Dedifferentiated amniotic fluid mesenchymal stem cell (primary cell): ENCODE data around the gene MCRIP1.

ENCODE experiments used
- DNase-seq: peaks from one replicate; pipeline ENCODE4 v3.0.0-alpha.2; 2016; ENCODE audit errors: extremely low spot score

MCRIP1 gene

GRCh38 chr17:81821147-81821546 is 11.9 kb downstream of the MCRIP1 start:
- DNase-seq, result no peak

- DNase-seq, result no peak
Measured at GRCh38 chr17:81819708-81820107, 13.4 kb downstream of the MCRIP1 start.

DNA sequence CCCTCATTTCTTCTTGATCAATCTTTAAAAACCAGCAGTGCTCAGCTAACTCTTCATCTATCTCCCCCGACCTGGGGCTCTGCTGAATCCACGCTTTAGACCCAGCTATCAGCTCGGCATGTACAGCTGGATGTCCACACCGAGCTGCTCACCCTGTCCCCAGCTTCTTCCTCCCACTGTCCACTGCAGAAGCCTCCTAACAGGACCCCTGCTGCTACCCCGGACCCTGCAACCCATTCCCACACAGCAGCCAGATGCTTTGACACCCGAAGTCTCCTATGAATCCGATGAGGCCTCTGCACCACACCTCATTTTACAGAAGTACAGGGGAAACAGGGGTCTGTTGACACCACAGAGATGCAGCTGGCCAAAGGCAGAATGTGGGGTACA is 15.3 kb downstream of the MCRIP1 start:
- DNase-seq, result no peak

DNA sequence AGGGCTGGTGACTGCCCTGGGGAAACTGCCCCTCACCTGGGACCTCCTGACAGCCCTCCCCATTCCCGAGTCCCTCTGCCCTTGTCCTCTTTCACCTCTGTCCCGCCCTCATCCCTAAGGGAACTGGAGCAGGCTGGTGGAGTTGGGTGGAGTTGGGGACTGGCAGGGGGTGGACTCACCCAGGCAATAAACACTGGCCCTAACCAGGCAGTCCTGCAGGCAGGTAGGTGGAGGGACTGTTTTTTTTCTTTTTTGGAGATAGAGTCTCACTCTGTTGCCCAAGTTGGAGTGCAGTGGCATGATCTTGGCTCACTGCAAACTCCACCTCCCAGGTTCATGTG is 17.5 kb downstream of the MCRIP1 start:
- DNase-seq, result no peak

GRCh38 chr17:81814748-81815645 is 18.1 kb downstream of the MCRIP1 start:
- DNase-seq, result no peak

DNA sequence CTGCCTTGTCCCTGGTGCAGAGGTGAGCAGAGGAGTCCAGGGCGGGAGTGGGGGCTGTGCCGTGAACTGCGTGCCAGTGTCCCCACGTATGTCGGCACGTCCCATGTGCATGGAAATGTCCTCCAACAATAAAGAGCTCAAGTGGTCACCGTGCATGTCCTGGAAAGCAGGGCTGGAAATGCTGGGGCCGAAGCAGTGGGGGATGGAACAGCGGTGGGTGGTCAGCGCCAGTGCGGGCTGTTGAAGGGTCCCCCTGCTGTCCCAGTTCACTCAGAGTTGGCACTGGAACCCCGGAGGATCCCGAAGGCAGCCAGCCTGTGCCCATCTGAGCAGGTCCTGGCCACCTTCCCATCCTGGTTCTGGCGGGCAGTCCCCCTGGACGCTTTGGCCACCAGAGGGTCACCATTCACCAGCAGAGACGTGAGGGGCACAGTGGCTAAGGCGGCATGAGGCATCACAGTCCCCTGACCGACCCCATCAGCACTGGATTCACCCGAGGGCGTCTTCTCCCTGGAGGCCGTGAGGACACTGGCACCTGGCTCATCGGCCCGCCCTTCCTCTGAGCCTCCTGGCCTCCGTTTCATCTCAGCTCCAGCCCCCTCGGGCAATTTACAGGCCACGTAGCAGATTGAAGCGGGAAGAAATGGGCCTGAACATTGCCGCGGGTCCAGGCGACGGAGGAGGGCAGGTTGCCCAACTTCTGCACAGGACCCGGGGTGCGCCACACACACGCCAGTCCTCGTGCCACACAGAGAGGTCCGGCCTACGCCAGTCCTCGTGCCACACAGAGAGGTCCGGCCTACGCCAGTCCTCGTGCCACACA is 19.0 kb downstream of the MCRIP1 start:
- no peak for DNase-seq

DNA sequence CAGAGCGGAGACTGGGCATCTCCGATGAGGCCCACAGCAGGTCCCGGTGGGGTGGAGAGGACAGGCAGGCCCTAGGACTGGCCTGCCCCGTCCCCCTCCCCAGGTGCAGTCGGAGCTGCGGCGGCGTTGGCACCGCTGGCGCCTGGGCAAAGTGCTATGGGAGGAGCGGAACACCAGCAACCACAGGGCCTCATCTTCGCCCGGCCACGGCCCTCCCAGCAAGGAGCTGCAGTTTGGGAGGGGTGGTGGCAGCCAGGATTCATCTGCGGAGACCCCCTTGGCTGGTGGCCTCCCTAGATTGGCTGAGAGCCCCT is 19.8 kb downstream of the MCRIP1 start:
- no peak for DNase-seq

GRCh38 chr17:81812571-81813370 is 20.3 kb downstream of the MCRIP1 start:
- DNase-seq, result no peak

GRCh38 chr17:81811705-81812570 is 21.2 kb downstream of the MCRIP1 start:
- DNase-seq, result no peak

- no peak for DNase-seq
Measured at GRCh38 chr17:81810892-81811704, 22.0 kb downstream of the MCRIP1 start.

DNA sequence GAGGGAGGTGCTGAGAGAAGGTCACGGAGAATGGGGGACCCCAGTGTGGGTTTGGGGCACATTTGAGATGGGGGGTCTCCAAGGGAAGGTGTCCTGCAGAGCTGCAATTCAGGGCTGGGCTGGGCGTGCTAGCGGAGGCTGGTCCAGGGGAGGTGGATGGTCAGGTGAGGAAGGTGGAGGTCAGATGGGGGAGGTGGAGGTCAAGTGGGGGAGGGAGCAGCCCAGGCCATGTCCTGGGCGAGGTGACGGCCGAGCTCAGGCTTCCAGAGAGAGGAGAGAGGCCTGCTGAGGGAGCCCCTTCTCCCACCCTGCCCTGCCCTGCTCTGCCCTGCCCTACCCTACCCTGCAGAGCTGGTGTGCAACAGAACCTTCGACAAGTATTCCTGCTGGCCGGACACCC is 22.6 kb downstream of the MCRIP1 start:
- no peak for DNase-seq

- DNase-seq, result no peak
Measured at GRCh38 chr17:81809556-81809998, 23.5 kb downstream of the MCRIP1 start.

DNA sequence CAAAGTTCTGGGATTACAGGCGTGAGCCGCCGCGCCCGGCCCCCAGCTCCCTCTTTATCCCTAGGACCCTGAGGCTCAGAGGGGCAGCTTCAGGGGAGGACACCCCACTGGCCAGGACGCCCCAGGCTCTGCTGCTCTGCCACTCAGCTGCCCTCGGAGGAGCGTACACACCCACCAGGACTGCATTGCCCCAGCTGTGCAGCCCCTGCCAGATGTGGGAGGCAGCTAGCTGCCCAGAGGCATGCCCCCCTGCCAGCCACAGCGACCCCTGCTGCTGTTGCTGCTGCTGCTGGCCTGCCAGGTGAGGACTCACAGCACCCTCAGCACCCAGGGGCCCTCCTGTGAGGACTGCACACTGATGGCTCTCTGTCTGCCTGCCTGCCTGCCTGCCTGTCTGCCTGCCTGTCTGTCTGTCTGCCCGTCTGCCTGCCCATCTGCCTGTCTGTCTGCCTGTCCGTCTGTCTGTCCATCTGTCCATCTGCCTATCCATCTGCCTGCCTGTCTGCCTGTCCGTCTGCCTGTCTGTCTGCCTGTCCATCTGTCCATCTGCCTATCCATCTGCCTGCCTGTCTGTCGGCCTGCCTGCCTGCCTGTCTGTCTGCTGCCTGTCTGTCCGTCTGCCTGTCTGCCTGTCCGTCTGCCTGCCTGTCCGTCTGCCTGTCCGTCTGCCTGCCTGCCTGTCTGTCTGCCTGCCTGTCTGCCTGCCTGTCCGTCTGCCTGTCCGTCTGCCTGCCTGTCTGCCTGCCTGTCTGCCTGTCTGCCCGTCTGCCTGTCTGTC is 24.1 kb downstream of the MCRIP1 start:
- no peak for DNase-seq

DNA sequence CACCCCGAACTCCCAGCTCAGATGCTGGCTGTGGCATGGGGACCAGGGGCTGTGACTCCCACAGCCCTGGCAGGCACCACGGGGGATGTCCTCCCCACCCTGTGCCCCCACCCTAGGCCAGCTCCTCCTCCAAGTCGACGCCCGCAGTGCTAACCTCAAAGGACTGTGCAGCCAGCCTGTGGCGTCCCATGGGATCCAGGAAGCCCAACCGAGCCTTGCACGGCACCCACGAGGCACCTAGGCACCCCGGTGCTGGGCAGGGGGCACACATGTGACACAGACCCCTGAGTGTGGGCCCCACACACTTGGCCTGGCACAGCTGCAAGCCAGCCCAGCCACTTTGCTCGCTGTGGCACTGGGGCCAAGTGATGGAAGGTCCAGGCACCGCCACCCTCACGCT is 25.3 kb downstream of the MCRIP1 start:
- no peak for DNase-seq

- DNase-seq, result no peak
Measured at GRCh38 chr17:81807210-81807719, 25.8 kb downstream of the MCRIP1 start.

DNA sequence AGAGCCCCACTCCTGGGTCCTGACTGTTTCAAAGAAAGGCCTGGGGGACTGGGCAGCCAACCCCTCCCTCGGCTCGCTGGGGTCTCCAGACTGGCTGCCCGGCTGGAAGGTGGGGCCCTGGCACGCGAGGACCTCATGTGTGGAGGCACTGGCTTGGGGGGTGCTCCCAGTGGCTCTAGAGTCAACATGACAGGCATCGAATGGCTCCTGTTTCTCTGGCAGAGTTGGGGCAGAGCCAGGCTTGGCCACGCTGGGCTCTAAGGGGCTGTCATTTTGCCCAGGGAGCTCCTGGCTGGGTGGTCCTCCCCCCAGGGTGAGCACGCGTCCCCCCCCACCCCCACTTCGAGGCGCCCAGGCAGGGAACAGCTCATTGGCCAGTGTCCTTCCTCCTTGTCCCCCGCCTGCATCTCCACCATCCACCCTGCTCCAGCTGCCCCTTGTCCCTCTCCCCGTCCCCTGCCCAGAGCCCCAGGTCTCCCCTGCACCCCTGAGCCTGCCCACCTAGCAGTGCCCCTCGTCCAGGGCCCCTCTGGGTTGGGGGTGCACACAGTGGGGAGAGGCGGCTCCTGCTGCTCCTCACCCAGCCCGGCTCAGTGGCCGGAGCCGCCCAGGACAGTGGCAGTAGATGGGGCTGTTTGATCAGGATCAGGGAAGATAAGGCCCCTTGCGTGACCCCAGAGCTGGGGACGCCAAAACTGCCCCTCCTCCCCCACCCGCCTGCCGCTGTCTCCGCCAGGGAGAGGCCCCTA is 26.5 kb downstream of the MCRIP1 start:
- no peak for DNase-seq

DNA sequence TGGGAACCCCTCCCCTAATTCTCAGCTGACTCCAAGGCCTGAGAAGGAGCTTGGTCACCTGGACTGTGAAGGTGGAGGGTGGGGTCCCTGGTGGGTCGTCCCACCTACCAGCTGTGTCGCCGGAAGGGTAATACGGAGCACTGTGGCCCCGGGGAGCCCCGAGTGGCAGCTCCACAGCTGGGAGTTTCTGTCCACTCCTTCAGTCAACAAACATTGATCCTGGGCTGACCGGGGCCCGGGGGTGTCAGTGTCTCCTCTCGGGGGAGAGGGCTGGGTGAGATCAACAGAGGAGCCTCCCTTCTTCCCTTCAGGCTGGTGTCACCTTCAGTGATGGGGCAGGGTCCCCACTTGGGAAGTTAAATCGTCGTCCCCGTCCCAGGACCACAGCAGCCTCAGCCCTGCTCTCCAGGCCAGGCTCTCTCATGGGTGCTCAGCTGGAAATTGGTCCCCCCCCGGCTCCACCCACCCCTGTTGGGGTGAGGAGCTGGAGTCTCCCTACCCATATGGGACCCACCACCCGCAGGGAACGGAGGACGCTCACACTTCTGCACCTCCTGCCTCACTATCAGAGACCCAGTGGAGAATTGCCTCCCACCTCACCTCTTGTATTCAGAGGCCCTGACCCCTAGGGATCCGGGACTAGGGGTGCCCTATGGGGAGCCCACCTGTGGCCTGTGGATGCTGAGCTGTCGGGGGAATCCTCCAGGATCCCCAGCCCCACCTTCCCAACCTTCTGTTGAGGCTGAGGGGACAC is 27.2 kb downstream of the MCRIP1 start:
- no peak for DNase-seq
